Hematopoietic multipotent progenitor cell treated with erythropoietin and hydrocortisone succinate and interleukin-3 and kit ligand, for 17 days (in vitro differentiated cells): Measurements from ENCODE around the gene TNFAIP8L1.
A peak's percentile ranks its signal among the peaks of the same experiment; 100 is the strongest.
"Not testable (repeated sequence)": the region's sequence is repeated elsewhere in the genome, so short reads cannot be mapped to it uniquely, and the experiment has no call there.

Experiments used
- DNase-seq: peaks from one replicate; pipeline ENCODE4 v3.0.0-alpha.2; 2015; ENCODE audit warnings: low spot score

The TNFAIP8L1 gene

DNA sequence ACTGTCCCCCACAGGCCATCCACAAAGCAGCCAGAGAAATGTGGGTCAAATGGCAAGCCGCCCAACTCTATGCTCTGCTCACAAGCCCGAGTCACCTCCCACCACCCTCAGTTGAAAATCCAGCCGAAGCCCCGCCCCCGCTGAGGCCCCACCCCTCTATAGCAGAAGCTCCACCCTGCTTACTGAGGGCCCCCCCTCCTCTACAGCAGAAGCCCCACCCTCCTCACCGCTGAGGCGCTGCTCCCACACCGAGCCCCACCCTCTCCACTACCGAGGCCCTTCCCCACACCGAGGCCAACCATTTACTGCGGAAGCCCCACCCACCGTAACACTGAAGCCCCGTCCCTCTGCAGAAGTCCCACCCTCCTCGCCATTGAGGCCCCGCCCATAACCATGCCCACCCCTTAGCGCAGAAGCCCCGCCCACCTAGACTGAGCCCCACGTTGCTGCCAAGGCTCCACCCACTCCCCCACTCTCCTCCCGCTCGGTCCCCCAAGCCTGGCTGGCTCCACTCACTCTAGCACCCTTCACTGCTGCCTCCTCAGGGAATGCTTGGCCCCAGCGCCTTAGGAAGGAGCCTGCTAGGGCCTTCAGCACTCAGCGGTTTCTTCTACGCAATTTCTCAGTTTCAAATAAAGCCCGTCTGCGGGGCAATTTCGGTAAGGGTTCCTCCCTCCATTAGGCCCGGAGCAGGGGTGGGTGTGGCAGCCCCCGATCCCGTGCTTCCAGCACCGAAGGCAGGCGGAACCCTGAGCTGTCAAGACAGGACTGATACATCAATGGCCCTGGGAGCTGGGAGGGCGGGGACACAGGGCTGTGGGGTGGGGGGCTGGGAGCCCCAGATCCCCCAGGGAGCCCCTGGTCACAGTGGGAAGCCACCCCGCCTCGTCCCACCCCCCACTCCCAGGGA lies 39.8 kb downstream of the TNFAIP8L1 start:
- peak; percentile 11 for DNase-seq

DNA sequence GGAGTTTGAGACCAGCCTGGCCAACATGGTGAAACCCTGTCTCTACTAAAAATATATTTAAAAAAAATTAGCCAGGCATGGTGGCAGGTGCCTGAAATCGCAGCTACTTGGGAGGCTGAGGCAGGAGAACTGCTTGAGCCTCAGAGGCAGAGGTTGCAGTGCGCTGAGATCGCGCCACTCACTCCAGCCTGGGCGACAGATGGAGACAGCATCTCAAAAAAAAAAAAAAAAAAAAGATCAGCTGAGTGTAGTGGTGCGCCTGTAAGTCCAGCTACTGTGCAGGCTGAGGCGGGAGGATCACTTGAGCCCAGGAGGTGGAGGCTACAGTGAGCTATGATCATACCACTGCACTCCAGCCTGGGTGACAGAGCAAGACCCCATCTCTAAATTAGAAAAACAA lies 40.7 kb downstream of the TNFAIP8L1 start:
- DNase-seq, result not testable (repeated sequence)

DNA sequence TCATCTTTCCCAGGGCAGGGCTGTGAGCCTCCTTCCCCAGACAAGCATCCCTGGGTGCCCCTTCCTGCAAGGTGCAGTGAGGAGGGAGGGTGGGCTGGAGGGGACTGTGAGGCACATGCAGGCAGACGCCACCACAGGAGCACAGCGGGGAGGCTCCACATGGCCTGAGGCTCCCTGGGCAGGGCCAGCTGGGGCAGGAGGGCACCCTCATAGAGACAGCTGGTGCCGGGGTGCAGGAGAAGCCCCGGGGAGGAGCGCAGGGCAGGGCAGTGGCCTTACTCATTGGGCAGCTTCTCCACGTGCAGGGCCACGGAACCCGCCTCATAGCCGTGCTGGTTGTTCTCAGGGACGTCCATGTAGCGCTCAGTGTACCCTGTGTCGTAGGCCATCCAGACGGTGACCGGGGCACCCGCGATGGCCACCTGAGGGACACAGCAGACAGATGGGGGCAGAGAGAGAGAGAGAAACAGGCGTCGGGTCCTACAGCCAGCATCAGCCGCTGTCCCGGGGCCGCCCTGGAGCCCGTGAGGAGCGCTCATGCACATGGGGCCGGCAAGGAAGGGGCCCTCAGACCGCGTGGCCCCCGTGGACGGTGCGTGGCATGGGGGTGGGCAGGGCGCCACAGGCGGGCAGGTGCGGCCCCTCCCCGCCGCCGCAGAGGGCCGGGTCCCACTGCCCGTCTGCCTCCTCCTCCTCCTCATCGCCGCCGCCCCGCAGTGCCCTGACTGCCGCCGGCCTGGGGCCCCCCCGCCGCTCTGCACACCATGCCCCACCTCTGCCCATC lies 43.3 kb downstream of the TNFAIP8L1 start:
- no peak for DNase-seq

DNA sequence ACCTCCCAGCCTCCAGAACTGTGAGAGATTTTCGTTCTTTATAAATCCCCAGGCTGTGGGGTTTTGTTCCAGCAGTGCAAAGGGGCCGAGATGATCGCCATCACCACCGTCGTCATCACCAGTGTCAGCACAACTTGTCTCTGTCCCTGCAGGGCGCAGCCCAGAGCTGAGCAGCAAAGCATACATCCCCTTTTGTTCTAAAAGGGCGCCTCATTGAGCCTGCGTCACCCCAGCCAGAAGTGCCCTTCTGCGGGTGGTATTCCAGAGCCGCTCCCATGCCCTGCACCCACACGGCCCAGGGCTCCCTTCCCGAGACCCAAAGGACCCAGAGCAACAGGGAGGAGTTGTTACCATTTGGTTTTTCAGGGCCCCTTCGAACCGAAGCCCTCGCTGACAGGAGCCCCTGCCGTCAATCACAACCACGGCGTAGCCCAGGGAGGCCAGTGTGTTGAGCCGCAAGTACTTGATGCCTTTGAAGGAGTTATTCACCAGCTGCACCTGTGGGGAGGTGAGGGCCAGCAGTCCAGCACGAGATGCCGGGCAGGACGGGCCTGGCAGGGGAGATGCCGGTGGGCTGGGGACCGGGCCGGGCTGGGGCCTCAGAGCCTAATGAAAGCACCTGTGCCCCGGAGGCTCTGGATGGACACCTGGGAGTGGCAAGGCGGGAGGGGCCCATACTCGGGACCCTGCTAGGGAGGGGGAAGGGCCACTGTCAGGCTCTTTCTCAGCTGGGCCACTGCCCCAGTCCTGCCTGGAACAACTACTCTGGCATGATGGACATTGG lies 45.2 kb downstream of the TNFAIP8L1 start:
- DNase-seq, result no peak

DNA sequence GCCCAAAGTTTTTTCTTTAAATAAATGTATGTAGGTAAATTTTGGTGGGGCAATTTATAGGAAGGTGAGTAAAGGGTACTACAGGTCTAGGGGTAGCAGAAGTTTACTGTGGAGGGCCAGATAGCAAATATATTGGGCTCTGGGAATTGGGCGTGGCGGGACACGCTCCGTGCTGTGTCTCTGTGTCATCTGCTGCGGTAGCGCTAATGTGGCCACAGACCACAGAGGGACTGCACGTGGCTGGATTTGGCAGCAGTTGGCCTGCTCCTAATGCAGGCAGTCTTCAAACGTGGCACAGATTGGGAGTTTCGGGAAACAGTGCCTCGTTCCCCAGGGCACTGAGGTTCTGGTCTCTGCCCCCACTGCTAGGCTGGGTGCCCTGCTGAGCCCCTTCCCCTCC lies 47.4 kb downstream of the TNFAIP8L1 start:
- no peak for DNase-seq

DNA sequence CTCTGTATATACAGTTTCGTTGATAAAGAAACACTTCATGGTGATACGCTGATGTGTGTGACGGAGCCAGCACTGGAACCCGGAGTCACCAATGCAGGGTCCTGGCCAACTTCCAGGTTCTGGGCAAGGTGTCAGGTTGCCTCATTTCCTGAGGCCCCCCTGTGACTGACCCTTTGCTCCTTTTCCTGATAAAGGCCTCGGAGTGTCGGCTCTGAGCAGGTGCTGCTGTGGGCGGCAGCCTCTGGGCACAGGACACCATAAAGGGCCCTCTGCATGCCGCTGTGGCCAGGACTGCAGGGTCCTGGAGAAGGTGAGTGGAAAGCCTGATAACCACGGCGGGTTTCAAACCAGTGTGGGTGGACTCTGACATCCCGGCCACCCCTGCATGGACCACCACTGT lies 48.1 kb downstream of the TNFAIP8L1 start:
- DNase-seq, result no peak

DNA sequence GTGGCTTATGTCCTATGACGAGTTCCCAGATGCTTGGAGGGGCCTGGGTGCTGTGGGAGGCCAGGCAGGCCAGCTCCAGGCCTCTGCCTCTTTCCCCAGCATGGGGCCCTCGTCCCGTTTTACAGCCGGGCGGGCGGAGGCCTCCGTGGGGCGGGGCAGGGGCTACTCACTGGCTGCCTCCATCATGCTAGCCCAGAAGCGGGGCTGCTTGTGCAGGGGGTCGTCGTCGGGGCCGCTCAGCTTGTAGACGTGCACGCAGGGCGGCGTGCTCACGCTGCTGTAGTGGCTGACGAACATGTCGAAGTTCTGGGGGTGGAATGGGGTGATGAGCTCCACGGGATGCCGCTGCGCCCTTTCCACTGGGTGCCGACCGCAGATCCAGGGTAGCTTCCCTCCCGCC lies 49.3 kb downstream of the TNFAIP8L1 start:
- DNase-seq, result no peak

DNA sequence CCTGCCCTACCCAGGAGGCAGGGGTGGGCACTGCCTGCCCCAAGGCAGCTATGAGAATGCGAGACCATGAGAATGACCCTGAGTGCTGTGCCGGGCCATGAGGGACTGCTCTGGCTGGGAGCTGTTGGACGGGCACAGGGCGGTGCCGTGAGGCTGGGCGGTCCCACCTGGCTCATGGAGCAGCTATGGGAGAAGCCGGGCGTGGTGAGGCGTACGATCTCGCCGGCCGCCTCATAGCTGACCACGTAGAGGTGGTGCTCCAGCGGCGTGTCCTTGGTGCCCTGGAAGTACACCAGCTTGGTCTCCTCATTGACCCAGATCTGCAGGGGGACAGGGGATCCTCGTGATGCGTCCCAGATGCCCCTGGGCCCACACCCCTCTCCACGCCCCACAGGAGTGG lies 50.1 kb downstream of the TNFAIP8L1 start:
- DNase-seq, result no peak

DNA sequence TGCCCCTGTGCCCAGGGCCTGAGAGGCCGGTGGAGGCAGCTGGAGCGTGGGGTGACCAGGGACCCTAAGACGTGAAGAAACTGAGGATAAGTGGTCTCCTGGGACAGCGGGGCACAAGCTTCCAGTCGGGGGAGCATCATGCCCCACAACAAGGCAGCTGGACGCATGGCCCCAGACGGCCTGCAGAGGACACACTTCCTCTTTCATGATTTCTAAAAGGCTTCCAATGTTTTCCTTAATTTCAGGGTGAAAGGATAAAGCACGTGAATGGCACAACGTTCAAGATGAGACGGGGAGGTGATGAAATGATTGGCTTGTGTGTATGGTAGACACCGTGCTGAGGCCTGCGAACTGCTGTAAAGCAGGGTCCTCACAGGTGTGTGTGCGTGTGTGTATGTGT lies 51.0 kb downstream of the TNFAIP8L1 start:
- no peak for DNase-seq

DNA sequence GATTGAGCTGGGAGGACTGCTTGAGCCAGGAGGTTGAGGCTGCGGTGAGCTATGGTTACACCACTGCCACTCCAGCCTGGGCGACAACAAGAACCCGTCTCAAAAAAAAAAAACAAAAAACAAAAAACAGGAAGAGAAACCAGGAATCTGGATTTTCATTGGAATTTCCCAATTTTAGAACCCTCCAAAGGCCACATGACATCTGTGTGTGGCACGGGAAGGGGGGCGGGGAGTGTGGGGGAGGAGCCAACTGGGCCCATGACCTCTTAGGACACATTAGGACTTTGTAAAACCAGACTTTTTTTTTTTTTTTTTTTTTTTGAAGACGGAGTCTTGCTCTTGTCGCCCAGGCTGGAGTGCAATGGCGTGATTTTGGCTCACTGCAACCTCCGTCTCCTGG lies 52.1 kb downstream of the TNFAIP8L1 start:
- DNase-seq, result no peak

DNA sequence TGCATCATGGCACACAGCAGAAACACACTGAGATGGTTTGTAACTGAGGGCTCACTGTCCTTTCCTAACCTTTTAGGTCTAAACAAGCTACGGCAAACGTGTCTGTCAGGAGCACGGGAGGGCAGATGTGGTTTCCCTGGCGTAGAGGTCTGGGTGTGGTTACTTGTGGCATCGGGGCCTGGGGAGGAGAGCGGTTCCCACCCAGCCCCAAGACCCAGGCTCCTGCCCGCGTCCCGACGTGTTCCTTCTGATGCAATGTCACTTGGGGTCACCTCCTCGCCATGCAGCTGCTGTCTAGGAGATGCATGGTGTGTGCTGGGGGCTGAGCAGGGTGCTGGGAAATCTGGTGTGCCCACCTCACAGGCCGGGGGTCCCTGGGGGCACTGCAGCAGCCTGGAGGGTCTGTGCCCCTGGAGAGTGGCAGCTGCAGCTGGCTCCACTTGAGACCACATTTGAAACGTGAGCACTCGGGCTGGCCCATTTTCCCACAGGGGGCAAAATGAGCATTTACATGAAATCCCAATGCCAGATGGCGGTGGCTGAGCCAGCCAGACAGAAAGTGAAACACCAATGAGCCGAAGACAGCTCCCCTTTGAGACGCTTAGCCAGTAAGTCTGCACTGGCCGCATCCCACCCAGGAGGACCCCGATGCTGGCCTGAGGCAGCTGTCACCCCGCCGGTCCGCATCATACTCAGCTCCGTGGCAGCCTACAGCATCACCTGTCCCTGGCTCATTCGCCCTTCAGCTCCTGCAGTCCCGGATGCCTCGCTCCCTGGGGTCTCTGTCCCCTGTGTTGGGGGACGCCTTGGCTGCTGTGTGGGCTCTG lies 53.1 kb downstream of the TNFAIP8L1 start:
- DNase-seq, result no peak

DNA sequence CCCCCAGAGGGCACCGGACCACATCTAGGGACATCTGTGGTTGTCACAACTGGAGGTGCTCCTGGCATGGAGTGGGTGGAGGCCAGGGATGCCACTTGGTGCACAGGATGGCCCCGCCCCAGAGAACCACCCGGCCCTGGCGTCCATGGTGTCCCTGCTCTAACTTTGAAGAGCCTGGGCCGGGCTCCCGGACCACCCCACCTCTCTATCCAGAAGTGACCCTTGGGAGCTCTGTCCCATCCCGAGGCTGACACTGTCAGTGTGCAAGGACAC lies 53.7 kb downstream of the TNFAIP8L1 start:
- DNase-seq, result no peak

DNA sequence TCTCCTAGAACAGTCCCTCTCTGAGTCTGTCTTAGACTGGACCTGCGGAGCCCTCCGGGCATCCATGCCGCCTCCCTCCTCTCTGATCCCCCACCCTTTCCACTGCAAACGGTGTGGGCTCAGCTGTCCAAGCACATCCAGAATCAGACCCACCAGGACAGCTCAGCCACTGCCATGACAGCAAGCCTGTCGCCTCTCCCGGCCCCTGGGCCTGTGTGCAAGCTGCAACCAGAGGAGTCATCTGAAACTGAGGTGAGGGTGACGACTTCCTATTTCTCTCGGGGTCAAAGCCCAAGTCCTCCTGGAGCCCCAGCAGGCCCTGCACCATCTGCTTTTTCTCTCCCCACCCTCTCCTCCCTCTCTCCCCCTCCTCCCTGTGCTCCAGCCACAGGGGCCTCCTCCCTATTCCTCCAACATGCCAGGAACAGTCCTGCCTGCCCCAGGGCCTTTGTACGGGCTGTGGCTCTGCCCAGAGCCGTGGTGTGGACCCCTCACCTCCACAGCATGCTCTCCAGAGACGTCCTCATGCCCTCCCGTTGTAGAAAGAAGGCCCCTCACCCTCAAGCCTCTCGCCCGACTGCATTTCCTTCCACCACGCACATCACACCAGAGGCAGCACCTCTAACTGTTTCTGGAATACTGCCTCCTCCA lies 54.3 kb downstream of the TNFAIP8L1 start:
- DNase-seq, result no peak

DNA sequence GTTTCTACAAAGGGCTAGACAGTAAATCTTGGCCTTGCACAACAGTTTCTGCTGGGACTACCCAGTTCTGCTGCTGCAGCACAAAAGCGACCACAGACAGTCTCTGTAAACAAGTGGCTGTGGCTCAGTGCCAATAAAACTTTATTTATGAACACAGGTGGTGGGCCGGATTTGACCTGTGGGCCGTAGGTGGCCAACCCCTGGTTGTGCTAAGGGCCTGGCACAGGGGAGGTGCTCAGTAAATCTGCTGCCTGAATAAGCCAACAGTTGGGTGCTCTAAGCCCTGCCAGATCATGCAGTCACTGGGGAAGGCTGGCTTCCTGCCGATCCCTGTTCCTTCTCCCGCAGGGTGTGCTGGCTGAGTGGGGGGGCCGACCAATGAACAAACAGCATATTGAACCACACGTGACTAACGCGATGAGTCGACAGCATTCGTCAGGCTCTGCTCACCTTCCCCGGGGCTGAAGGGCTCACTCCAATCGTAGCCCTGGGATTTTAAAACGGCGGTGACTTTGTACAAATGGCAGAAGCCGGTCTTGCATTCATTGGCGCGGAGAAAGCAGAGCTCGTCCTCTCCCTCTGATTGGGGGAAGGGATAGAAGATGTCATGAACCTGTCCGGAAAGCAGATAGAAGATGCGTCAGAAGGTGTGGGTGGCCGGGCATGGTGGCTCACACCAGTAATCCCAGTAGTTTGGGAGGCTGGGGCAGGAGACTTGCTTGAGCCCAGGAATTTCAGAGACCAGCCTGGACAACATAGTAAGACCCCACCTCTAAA lies 55.1 kb downstream of the TNFAIP8L1 start:
- no peak for DNase-seq

DNA sequence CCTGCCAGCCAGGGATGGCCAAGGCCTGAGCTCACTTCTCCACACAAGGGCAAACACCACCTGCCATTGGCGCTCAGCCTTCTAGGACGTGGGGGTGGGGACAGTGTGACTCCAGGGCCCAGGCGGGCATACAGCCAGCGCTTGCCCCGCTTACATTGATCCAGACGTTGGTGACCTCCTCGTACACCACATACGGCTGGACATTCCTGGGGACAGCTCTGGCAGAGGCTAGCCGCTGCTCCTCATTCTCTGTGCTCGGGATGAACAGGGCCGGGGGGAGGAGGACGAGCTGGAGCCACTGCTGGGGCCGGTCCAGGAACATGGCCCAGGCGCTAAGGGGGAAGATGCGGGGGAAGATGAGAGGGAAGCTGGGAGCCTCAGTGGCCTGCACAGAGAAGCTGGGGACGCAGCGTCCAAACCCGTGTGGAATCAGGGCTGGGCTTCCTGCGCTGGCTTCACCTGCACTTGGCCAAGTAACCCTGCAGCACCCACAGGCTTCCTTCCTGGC lies 56.0 kb downstream of the TNFAIP8L1 start:
- no peak for DNase-seq

DNA sequence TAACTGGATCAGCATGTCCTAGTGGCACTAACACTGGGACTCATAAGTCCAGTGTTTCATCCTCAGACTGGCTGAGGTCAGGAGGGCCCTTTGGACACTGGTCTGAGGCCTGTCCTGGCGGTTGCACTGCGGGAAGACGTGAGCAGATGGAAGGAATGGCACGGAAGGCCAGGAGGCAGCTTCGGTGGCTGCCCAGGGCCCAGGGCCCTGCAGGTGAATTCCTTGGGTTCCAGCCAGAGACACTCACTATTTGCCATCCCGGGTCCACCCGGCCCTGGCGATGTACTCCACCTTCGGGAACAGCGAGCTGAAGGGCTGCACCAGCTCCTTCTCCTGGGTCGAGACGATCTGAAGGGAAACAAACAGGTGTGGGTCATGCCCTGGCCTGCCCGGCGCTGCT lies 58.0 kb downstream of the TNFAIP8L1 start:
- DNase-seq, result no peak

DNA sequence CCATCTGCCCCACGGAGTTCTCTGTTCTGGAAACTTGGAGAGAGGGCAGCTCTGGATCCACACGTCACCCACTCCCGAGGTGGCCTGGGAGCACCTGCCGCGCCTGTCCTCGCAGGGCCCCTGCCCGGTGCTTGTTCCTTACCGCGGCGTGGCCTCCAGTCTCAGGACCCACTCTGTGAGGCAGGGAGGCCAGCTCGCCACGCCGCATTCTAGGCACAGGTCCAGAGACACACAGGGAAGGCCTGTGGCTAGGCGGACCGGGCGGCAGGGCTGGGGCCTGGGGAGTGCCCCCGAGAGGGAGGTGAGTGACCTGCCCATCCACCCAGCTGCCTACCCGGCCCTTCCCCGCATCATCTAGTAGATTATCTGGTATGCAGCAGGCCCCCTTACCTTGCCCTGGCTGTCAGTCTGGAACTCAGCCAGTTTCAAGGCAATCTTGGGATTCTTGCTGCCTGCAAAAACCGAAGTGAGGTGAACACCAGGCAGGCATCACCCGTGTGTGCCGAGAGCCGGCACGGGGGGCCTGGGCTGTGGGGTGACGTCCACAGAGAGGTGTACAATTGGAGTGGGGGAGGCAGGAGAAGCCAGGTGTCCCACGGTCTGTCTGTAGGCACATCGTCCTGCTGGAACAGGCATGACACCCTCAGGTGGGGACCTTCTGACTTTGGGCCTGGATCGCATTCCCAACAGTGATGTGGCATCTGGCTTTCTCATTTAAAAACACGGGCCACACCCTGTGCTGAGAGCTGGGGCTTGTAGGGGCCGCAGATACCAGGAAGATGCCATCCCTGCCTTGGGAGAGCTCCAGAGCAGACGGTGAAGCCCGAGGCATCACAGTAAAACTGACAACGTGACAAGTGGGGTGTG lies 60.7 kb downstream of the TNFAIP8L1 start:
- no peak for DNase-seq

DNA sequence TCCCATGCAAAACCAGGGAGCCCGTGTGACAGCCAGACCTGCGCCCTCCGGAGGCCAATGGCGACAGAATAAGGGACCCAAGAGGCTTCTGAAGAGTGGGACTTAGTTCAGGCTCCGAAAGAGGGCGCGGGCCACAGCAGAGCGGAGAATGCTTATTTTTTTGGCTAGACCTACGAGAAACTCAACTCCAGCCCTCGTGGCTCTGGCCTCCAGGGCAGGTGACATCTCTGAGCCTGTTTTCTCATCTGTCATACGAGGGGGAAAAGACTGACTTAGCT lies 61.3 kb downstream of the TNFAIP8L1 start:
- DNase-seq, result no peak

DNA sequence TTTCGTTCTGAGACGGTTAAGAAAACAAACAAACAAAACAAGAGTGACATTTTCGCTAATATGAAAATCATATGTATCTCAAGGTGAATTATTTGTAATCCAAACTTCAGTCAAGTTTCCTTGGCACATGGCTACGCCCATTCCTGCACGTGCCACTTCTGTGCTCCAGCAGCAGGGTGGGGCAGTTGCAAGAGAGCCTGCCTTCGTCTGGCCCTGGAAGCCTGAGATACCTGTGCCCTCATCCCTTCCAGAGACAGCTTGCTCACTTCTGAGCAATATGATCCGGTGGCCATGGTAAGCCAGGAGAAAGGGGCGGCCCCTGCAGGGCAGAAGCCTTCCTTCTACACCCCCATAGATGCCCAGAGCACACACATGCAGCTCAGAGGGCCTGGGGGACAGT lies 62.2 kb downstream of the TNFAIP8L1 start:
- DNase-seq, result no peak

DNA sequence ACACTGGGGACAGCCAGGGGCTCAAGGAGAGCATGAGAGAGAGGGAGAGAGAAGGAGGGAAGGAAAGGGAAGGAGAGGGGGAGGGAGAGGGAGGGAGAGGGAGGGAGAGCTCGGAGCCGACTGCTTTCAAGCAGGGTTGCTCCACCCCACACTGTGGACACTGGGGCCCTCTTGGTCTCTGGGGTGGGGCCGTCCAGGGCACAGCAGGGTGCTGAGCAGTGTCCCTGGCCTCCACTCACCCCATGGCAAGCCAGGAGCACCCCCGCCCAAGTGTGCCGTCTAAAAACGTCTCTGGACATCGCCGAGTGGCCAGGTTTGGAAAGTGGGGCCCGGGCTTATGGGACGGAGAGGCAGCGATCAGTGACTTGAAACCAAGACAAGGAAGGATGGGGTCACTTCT lies 63.4 kb downstream of the TNFAIP8L1 start:
- no peak for DNase-seq
